Gastroesophageal sphincter (tissue), 3 donors: Measurements from ENCODE around the gene TNFRSF18.

ENCODE experiments used
- CTCF ChIP-seq, 4 experiments: fragments of 200-600 bp in 2 of 4; fragments of 450-650 bp in 2 of 4; sonication (generic) in 1 of 4; IDR thresholded peaks; one replicate each; pipeline ENCODE4 v1.5.1; 2017 to 2019; ENCODE audit warnings: antibody characterized with exemption in 4 of 4, mild to moderate bottlenecking in 2 of 4, moderate library complexity in 2 of 4
- POLR2A ChIP-seq, 2 donors: fragments of 450-650 bp; IDR thresholded peaks; one replicate each; pipeline ENCODE4 v1.6.1; 2017; ENCODE audit warnings: antibody characterized with exemption in 2 of 2, mild to moderate bottlenecking in 2 of 2, moderate library complexity in 1 of 2
- POLR2AphosphoS5 ChIP-seq: sonication (generic); formaldehyde crosslinking; IDR thresholded peaks from one replicate; pipeline ENCODE4 v1.6.1; 2017; ENCODE audit warnings: antibody characterized with exemption

- TF ChIP-seq POLR2A (IDR thresholded peaks at IDR 0.05) (no peak), CTCF (IDR thresholded peaks at IDR 0.05) (no peak), POLR2AphosphoS5 (no peak)
Measured at GRCh38 chr1:1255078-1255477, 48.7 kb upstream of the TNFRSF18 start.
